Keratinocyte (primary cell): ENCODE results near the gene ABCA3. TPM values are rescaled to one million over a fixed set of nuclear protein-coding genes. Genes with fewer than 3 reads are reported as not detected.

Source experiments
- DNase-seq: peaks from one replicate; pipeline ENCODE4 v3.0.0-alpha.2; 2011; ENCODE audit warnings: low read depth, missing footprints, low spot score
- FAIRE-seq: peaks from 2 replicates; lab custom pipeline; 2011; peaks lifted over from hg19 to GRCh38; lab: Jason Lieb, UNC
- H2AFZ ChIP-seq: 2 replicates; pipeline ENCODE4 v1.6.0; 2012; ENCODE audit warnings: low read length, control low read depth, inconsistent platforms; ENCODE audit not compliant: control insufficient read depth
- H3K27ac ChIP-seq: 2 replicates; pipeline ENCODE4 v1.5.1; 2011; ENCODE audit warnings: low read length; ENCODE audit not compliant: control insufficient read depth, insufficient read depth
- H3K27me3 ChIP-seq: 3 replicates; pipeline ENCODE4 v1.6.0; 2011; ENCODE audit warnings: low read length; ENCODE audit not compliant: control insufficient read depth, insufficient read depth; ENCODE audit errors: extremely low read depth
- H3K36me3 ChIP-seq, 2 experiments: 2 replicates in 1 of 2; 3 replicates in 1 of 2; pipeline ENCODE4 v1.5.1; 2011; ENCODE audit warnings: low read length in 2 of 2, mild to moderate bottlenecking in 1 of 2; ENCODE audit not compliant: control insufficient read depth in 2 of 2, insufficient read depth in 2 of 2; ENCODE audit errors: extremely low read depth in 1 of 2
- H3K4me1 ChIP-seq: 3 replicates; pipeline ENCODE4 v1.5.1; 2011; ENCODE audit warnings: low read length; ENCODE audit not compliant: control insufficient read depth, insufficient read depth; ENCODE audit errors: extremely low read depth
- H3K4me2 ChIP-seq: 3 replicates; pipeline ENCODE4 v1.6.0; 2011; ENCODE audit warnings: low read depth, low read length; ENCODE audit not compliant: control insufficient read depth, insufficient read depth; ENCODE audit errors: extremely low read depth
- H3K4me3 ChIP-seq, 3 experiments: fragments of 200-600 bp in 1 of 3; sonication (generic) in 1 of 3; 2 replicates in 2 of 3; 3 replicates in 1 of 3; pipeline ENCODE4 v1.5.1; 2011 to 2016; ENCODE audit warnings: low read length in 3 of 3, mild to moderate bottlenecking in 3 of 3, control low read depth in 2 of 3, inconsistent platforms in 1 of 3, low read depth in 1 of 3, mixed read lengths in 1 of 3, mixed run types in 1 of 3, moderate library complexity in 1 of 3; ENCODE audit not compliant: control insufficient read depth in 2 of 3, insufficient read depth in 2 of 3; ENCODE audit errors: extremely low read depth in 1 of 3
- H3K79me2 ChIP-seq: 2 replicates; pipeline ENCODE4 v1.6.0; 2012; ENCODE audit warnings: low read length; ENCODE audit not compliant: control insufficient read depth, insufficient read depth
- H3K9ac ChIP-seq: 3 replicates; pipeline ENCODE4 v1.6.0; 2011; ENCODE audit warnings: low read length; ENCODE audit not compliant: control insufficient read depth, insufficient read depth; ENCODE audit errors: extremely low read depth
- H3K9me1 ChIP-seq: 3 replicates; pipeline ENCODE4 v1.6.0; 2011; ENCODE audit warnings: low read length; ENCODE audit not compliant: control insufficient read depth, insufficient read depth; ENCODE audit errors: extremely low read depth
- H3K9me3 ChIP-seq: 2 replicates; pipeline ENCODE4 v1.5.1; 2012; ENCODE audit warnings: low read depth, low read length; ENCODE audit not compliant: control insufficient read depth
- H4K20me1 ChIP-seq: 3 replicates; pipeline ENCODE4 v1.6.0; 2011; ENCODE audit warnings: low read length; ENCODE audit not compliant: control insufficient read depth, insufficient read depth; ENCODE audit errors: extremely low read depth
- CTCF ChIP-seq, 3 experiments: IDR thresholded peaks in 1 of 3; conservative IDR thresholded peaks in 1 of 3; optimal IDR thresholded peaks in 1 of 3; 2 replicates in 2 of 3; 3 replicates in 1 of 3; pipeline versions ENCODE3 to v1.5.1; 2011; ENCODE audit warnings: low read length in 3 of 3, mild to moderate bottlenecking in 3 of 3, moderate library complexity in 2 of 3, control low read depth in 1 of 3, inconsistent platforms in 1 of 3; ENCODE audit not compliant: insufficient read depth in 2 of 3; ENCODE audit errors: extremely low read depth in 1 of 3
- EZH2 ChIP-seq: IDR thresholded peaks from one replicate; pipeline ENCODE4 v1.6.1; 2012; ENCODE audit warnings: inconsistent platforms, mild to moderate bottlenecking, low read length, moderate library complexity
- dilution Hi-C: fragments of 300-500 bp; cut with MboI; formaldehyde crosslinking; loops from one replicate; pipeline ENCODE4 v1.7.0; 2020; ENCODE audit warnings: low sequenced_read_pairs; ENCODE audit not compliant: extremely low pct_ligation_motif_present
- polyA plus RNA-seq, 5 experiments: library from polyadenylated mRNA; depleted of rRNA in 3 of 5; stranded (reverse) in 3 of 5; stranded (forward) in 1 of 5; unstranded in 1 of 5; fragments of >200 nt; gene quantifications; 1 replicate in 1 of 5; 2 replicates in 3 of 5; 3 replicates in 1 of 5; pipeline versions ENCODE4 v1.2.1 to v1.2.3, GENCODE V29; 2011 to 2012; ENCODE audit warnings: missing spikeins in 2 of 5, low read depth in 1 of 5, low replicate concordance in 1 of 5

The ABCA3 gene
- polyA plus RNA-seq, 1 donor (not counting 4 experiments of a cell fraction or from before 2014, with no cell fraction given): 0.08 TPM

- H3K27ac ChIP-seq: no peak overlapping the region
- no peaks in the 10 kb centered on the region for H3K9me3 ChIP-seq
- no peak overlapping the region for H3K9ac ChIP-seq
- no peak overlapping the region for H3K4me3 ChIP-seq
- H3K27me3 ChIP-seq: peaks cover 9% of the 10 kb centered on the region
- TF ChIP-seq EZH2: no peak
- TF ChIP-seq CTCF (optimal IDR thresholded peaks at IDR 0.05 in 1 of 3, IDR thresholded peaks at IDR 0.05 in 1 of 3, conservative IDR thresholded peaks at IDR 0.05 in 1 of 3; ENCODE audit: extremely low read depth in 1 of 3, insufficient read depth in 2 of 3, low read length in 3 of 3): no peak
- H3K4me1 ChIP-seq: no peaks in the 10 kb centered on the region
- dilution Hi-C loops: no loop called here
- H3K9me1 ChIP-seq: no peaks in the 10 kb centered on the region
- FAIRE-seq (no peak), DNase-seq (no peak)
- H2AFZ ChIP-seq: no peak overlapping the region
- no peak overlapping the region for H3K4me2 ChIP-seq
- H3K79me2 ChIP-seq: no peaks in the 10 kb centered on the region
- no peaks in the 10 kb centered on the region for H4K20me1 ChIP-seq
- no peaks in the 10 kb centered on the region for H3K36me3 ChIP-seq
These were observed 8.6 kb downstream of the ABCA3 start for GRCh38 chr16:2331931-2332267.

DNA sequence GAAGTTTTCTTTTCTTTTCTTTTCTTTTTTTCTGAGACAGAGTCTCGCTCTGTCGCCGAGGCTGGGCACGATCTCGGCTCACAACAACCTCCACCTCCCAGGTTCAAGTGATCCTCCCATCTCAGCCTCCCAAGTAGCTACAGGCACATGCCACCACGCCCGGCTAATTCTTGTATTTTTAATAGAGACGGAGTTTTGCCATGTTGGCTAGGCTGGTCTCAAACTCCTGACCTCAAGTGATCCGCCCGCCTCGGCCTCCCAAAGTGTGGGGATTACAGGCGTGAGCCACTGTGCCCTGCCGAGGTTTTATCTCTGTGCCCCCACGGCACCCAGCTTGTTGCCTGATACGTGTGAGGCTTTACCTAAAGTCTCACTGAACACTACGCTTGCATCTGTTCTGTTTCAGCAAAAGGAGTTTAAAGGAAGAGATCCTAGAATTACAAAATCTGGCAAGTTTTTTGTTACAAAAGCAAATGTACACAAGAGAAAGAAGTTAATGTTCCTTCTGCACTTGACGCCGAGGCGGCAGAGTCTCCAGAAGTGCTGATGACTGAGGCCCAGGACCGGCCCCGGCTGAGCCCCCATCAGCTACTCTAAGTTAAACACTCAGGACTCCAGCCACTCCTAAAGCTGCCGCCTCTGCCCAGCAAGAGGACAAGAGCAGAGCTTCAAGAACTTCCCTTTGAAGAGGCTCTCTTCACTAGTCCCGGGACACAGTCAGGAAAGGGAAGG, 9.2 kb downstream of the ABCA3 start:
- Histone ChIP-seq H3K79me2 (no peaks in the 10 kb centered on the region), H3K27me3 (peaks cover 5% of the 10 kb centered on the region), H2AFZ (no peak overlapping the region), H3K36me3 (no peaks in the 10 kb centered on the region), H3K9ac (no peak overlapping the region), H3K9me1 (no peaks in the 10 kb centered on the region), H3K4me3 (no peak overlapping the region), H3K27ac (no peak overlapping the region), H3K4me1 (no peaks in the 10 kb centered on the region), H3K4me2 (no peak overlapping the region), H4K20me1 (no peaks in the 10 kb centered on the region), H3K9me3 (no peaks in the 10 kb centered on the region)
- dilution Hi-C loops: no loop called here
- no peak for DNase-seq
- TF ChIP-seq EZH2 (no peak), CTCF (optimal IDR thresholded peaks at IDR 0.05 in 1 of 3, IDR thresholded peaks at IDR 0.05 in 1 of 3, conservative IDR thresholded peaks at IDR 0.05 in 1 of 3; ENCODE audit: extremely low read depth in 1 of 3, insufficient read depth in 2 of 3, low read length in 3 of 3) (no peak)
- no peak for FAIRE-seq
